ENCODE measurements around the gene ZBTB26.

Gene ZBTB26

GRCh38 chr9:122951056-122951455 lies 19.7 kb upstream of the ZBTB26 start:
- no peak for TF ChIP-seq CTCF (IDR thresholded peaks at IDR 0.05; ENCODE audit: low read depth, low read length)
- no peak for DNase-seq (ENCODE audit: extremely low read depth, low read depth)

- no peak for DNase-seq (ENCODE audit: extremely low read depth, low read depth)
- TF ChIP-seq CTCF (IDR thresholded peaks at IDR 0.05; ENCODE audit: low read depth, low read length), result no peak
Measured at GRCh38 chr9:122950263-122950662, 19.0 kb upstream of the ZBTB26 start.

GRCh38 chr9:122949696-122950095 lies 18.4 kb upstream of the ZBTB26 start:
- no peak for DNase-seq (ENCODE audit: extremely low read depth, low read depth)
- no peak for TF ChIP-seq CTCF (IDR thresholded peaks at IDR 0.05; ENCODE audit: low read depth, low read length)

GRCh38 chr9:122948313-122948712 lies 17.0 kb upstream of the ZBTB26 start:
- TF ChIP-seq CTCF (IDR thresholded peaks at IDR 0.05; ENCODE audit: low read depth, low read length), result no peak

GRCh38 chr9:122946461-122947005 lies 15.2 kb upstream of the ZBTB26 start:
- TF ChIP-seq CTCF (IDR thresholded peaks at IDR 0.05; ENCODE audit: low read depth, low read length), result no peak

More at GRCh38 chr9:122948313-122948712, 17.0 kb upstream of the ZBTB26 start:
- no peak for DNase-seq (ENCODE audit: extremely low read depth, low read depth)

GRCh38 chr9:122944960-122945888 lies 13.9 kb upstream of the ZBTB26 start:
- no peak for TF ChIP-seq CTCF (IDR thresholded peaks at IDR 0.05; ENCODE audit: low read depth, low read length)
- no peak for DNase-seq (ENCODE audit: extremely low read depth, low read depth)

More at GRCh38 chr9:122946461-122947005, 15.2 kb upstream of the ZBTB26 start:
- no peak for DNase-seq (ENCODE audit: extremely low read depth, low read depth)

GRCh38 chr9:122941582-122942234 lies 10.4 kb upstream of the ZBTB26 start:
- no peak for TF ChIP-seq CTCF (IDR thresholded peaks at IDR 0.05; ENCODE audit: low read depth, low read length)
- no peak for DNase-seq (ENCODE audit: extremely low read depth, low read depth)
